ENCODE measurements around the gene ZNF263. TPM values are rescaled to one million over a fixed set of nuclear protein-coding genes. Genes with fewer than 3 reads are reported as not detected.

The ZNF263 gene
- total RNA-seq = 43.0 and 46.0 TPM in 2 replicates
- total RNA-seq (2013) = 52.1 TPM
- 21.4 and 24.7 TPM in 2 replicates for polyA plus RNA-seq
- polyA minus RNA-seq = 64.5 and 66.4 TPM in 2 replicates

DNA sequence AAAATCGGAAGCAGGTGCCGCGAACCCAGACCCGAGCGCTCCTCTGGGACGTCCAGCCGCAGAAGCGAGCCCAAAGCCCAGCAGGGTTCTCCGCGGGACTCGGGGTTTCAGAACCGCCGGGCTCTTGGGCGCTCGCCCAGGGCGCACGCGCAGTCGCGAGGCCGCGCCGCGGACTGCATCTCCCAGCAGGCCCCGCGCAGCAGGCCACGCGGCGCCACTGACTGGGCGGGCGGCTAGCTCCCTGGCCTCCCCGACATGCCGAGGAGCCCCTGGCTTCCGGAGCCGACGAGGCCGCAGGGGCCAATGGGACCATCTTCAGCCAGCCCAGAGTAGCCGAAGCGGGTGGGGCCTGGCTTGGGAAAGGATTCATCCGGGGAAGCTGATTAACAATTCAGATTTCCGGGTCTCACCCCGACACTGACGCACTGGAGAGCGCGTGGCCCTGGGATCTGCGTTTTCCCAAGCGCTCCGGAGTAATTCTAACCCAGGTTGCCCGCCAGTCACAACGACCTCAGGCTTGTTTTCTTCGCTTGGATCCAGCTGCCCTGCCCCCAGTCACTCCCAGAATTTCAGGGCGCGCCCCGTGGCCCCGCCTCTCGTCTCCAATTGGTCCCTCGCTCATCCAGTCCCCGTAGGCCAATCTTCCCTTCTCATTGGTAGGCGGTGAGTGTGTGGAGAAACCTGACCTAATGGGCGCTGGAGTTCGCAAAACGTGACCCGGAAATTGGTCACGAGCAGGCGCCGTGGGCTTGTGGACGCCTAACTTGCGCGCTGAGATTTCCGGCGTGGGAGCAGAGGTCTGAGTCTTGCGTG lies at the start of gene ZNF263:
ZNF263 (plus strand) TSS at position 762 of the 813 bp plus-strand sequence. CDS start 328 bp downstream, outside the sequence.
- Histone ChIP-seq H3K4me3 (ENCODE audit: control extremely low read depth in 1 of 5, extremely low read depth in 1 of 5, insufficient read depth in 1 of 5, low read depth in 2 of 5, low read length in 4 of 5) (peak within 1 kb of the TSS; percentile 78 to 100 (median 95)), H3K9me3 (ENCODE audit: control extremely low read depth in 1 of 3, control insufficient read depth in 2 of 3, insufficient read depth in 1 of 3, low read length in 2 of 3) (peaks cover 0 to 7% (median 1%) of the 10 kb centered on the region in 3 donors), H3K9ac (ENCODE audit: low read length) (peak within 1 kb of the TSS; percentile 76), H3K4me2 (replicated peaks; ENCODE audit: low read depth, low read length, poor library complexity, severe bottlenecking) (peak within 1 kb of the TSS; percentile 98), H2AFZ (ENCODE audit: insufficient read depth, low read depth, low read length, poor library complexity, severe bottlenecking) (peak within 1 kb of the TSS; percentile 81), H4K20me1 (ENCODE audit: control insufficient read depth, insufficient read depth, low read length, poor library complexity, severe bottlenecking) (peaks cover 23% of the 10 kb centered on the region), H3K27me3 (replicated peaks in 1 of 4; ENCODE audit: control extremely low read depth in 1 of 4, control insufficient read depth in 3 of 4, insufficient read depth in 4 of 4, low read length in 3 of 4) (no peaks in the 10 kb centered on the region), H3K4me1 (ENCODE audit: control insufficient read depth in 2 of 2, insufficient read depth in 2 of 2, low read length in 2 of 2) (peaks cover 22 to 30% of the 10 kb centered on the region in 2 donors), H3K79me2 (ENCODE audit: control insufficient read depth, insufficient read depth, low read length) (peaks cover 43% of the 10 kb centered on the region), H3K36me3 (replicated peaks in 1 of 2; ENCODE audit: control extremely low read depth in 1 of 2, control insufficient read depth in 1 of 2, extremely low read depth in 1 of 2, insufficient read depth in 2 of 2, low read length in 1 of 2) (peaks cover 4 to 18% of the 10 kb centered on the region in 2 experiments), H3K27ac (ENCODE audit: low read length in 2 of 2) (peak within 1 kb of the TSS; percentile 97 to 99)
- peak within 1 kb of the TSS; percentile 97 for H3K4me3 Mint-ChIP-seq
- peak within 1 kb of the TSS; percentile 98 for H3K27ac Mint-ChIP-seq
- ChIA-PET POLR2A (interaction anchor here (0.5 to 2.8 kb wide), 12 partner anchors 19 to 988 kb away, joined by 3 to 18 read pairs (median 5); partner anchors contain the start of genes CLUAP1, TIGD7, ZNF174 and ZNF200), CTCF (interaction anchor here (0.7 to 1.7 kb wide), 5 partner anchors 17 to 117 kb away, joined by 3 to 17 read pairs (median 3); partner anchors contain the start of genes TIGD7, ZNF75A and ZSCAN32)
- peak; percentile 96 for DNase-seq
- TF ChIP-seq EZH2 (IDR thresholded peaks at IDR 0.05; ENCODE audit: borderline replicate concordance, insufficient read depth, low read depth, low read length, poor library complexity, severe bottlenecking) = no peak
- TF ChIP-seq, protein P1, sequence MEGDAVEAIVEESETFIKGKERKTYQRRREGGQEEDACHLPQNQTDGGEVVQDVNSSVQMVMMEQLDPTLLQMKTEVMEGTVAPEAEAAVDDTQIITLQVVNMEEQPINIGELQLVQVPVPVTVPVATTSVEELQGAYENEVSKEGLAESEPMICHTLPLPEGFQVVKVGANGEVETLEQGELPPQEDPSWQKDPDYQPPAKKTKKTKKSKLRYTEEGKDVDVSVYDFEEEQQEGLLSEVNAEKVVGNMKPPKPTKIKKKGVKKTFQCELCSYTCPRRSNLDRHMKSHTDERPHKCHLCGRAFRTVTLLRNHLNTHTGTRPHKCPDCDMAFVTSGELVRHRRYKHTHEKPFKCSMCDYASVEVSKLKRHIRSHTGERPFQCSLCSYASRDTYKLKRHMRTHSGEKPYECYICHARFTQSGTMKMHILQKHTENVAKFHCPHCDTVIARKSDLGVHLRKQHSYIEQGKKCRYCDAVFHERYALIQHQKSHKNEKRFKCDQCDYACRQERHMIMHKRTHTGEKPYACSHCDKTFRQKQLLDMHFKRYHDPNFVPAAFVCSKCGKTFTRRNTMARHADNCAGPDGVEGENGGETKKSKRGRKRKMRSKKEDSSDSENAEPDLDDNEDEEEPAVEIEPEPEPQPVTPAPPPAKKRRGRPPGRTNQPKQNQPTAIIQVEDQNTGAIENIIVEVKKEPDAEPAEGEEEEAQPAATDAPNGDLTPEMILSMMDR (IDR thresholded peaks at IDR 0.05) = no peak
- peaks cover 37% of the 10 kb centered on the region for H3K4me1 Mint-ChIP-seq
- peak; percentile 89 for ATAC-seq (ENCODE audit: low read depth)
- WGBS (ENCODE audit: insufficient coverage) = under 1% methylated on average over 72 of the region's 72 CpGs
- H3K9me3 Mint-ChIP-seq (ENCODE audit: insufficient read depth) = no peaks in the 10 kb centered on the region
- no peaks in the 10 kb centered on the region for H3K27me3 Mint-ChIP-seq
- intact Hi-C loops (cut with micrococcal nuclease) = loop anchor here (1.0 to 10.0 kb wide), 8 partner anchors 19 to 598 kb away; partner anchors contain the start of genes CREBBP, HCFC1R1, THOC6 and TIGD7
